ENCODE measurements around the gene ANKS1A. TPM values are rescaled to one million over a fixed set of nuclear protein-coding genes. Genes with fewer than 3 reads are reported as not detected.

Gene ANKS1A
- total and polyA plus RNA-seq, 2 experiments from 2014 or later, result 12.1 to 31.9 TPM

DNA sequence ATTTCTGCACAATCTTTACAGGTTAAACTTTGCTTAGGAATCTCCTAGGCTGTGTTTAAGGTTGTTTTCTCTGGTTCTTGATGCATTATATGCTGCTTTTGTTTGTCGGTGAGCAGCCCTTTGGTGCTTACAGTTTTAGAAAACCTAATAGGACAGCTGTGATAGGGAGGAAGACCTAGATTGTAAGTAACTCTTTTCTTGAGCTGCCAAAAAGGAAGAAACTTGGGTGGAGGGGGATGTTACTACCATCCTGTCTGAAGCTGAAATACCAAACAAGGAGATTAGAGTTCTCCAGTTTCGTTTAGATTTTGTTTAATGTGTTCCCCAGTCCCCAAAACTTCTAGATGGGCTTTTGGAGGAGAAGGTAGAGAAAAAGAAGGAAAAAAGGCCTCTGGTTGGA is 72.0 kb downstream of the ANKS1A start (continued):
- TF ChIP-seq, protein P1, sequence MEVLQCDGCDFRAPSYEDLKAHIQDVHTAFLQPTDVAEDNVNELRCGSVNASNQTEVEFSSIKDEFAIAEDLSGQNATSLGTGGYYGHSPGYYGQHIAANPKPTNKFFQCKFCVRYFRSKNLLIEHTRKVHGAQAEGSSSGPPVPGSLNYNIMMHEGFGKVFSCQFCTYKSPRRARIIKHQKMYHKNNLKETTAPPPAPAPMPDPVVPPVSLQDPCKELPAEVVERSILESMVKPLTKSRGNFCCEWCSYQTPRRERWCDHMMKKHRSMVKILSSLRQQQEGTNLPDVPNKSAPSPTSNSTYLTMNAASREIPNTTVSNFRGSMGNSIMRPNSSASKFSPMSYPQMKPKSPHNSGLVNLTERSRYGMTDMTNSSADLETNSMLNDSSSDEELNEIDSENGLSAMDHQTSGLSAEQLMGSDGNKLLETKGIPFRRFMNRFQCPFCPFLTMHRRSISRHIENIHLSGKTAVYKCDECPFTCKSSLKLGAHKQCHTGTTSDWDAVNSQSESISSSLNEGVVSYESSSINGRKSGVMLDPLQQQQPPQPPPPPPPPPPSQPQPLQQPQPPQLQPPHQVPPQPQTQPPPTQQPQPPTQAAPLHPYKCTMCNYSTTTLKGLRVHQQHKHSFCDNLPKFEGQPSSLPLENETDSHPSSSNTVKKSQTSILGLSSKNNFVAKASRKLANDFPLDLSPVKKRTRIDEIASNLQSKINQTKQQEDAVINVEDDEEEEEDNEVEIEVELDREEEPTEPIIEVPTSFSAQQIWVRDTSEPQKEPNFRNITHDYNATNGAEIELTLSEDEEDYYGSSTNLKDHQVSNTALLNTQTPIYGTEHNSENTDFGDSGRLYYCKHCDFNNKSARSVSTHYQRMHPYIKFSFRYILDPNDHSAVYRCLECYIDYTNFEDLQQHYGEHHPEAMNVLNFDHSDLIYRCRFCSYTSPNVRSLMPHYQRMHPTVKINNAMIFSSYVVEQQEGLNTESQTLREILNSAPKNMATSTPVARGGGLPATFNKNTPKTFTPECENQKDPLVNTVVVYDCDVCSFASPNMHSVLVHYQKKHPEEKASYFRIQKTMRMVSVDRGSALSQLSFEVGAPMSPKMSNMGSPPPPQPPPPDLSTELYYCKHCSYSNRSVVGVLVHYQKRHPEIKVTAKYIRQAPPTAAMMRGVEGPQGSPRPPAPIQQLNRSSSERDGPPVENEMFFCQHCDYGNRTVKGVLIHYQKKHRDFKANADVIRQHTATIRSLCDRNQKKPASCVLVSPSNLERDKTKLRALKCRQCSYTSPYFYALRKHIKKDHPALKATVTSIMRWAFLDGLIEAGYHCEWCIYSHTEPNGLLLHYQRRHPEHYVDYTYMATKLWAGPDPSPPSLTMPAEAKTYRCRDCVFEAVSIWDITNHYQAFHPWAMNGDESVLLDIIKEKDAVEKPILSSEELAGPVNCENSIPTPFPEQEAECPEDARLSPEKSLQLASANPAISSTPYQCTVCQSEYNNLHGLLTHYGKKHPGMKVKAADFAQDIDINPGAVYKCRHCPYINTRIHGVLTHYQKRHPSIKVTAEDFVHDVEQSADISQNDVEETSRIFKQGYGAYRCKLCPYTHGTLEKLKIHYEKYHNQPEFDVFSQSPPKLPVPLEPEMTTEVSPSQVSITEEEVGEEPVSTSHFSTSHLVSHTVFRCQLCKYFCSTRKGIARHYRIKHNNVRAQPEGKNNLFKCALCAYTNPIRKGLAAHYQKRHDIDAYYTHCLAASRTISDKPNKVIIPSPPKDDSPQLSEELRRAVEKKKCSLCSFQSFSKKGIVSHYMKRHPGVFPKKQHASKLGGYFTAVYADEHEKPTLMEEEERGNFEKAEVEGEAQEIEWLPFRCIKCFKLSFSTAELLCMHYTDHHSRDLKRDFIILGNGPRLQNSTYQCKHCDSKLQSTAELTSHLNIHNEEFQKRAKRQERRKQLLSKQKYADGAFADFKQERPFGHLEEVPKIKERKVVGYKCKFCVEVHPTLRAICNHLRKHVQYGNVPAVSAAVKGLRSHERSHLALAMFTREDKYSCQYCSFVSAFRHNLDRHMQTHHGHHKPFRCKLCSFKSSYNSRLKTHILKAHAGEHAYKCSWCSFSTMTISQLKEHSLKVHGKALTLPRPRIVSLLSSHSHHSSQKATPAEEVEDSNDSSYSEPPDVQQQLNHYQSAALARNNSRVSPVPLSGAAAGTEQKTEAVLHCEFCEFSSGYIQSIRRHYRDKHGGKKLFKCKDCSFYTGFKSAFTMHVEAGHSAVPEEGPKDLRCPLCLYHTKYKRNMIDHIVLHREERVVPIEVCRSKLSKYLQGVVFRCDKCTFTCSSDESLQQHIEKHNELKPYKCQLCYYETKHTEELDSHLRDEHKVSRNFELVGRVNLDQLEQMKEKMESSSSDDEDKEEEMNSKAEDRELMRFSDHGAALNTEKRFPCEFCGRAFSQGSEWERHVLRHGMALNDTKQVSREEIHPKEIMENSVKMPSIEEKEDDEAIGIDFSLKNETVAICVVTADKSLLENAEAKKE (CRISPR knock-in tag; IDR thresholded peaks at IDR 0.05), result no peak

DNA sequence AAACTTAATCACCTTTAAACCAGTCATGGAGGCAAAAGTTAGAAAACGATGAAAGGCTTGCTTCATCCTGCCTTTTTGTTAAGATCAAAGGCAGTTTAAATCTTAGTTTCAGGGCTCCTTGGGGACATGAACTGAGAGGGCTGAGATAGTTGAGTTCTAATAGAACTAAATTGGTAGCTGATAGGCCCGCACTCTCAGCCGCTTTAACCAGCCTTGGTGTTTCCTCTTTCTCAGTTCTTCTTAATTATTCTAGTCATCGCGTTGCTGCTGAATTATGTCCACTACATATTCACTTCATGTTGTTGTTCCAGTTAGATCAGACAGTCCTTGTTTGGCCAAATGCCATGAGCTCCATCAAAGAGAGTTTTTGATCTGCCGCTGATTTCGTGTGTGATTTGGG is 72.5 kb downstream of the ANKS1A start:
- no peaks in the 10 kb centered on the region for H3K36me3 Mint-ChIP-seq (ENCODE audit: low read depth)
- ATAC-seq, result no peak
- H3K27ac ChIP-seq (ENCODE audit: low read depth), result no peak overlapping the region
- H3K36me3 ChIP-seq (ENCODE audit: insufficient read depth), result no peaks in the 10 kb centered on the region
- no peak overlapping the region for H3K4me3 Mint-ChIP-seq
- H3K4me3 ChIP-seq, result no peak overlapping the region
- H3K27ac Mint-ChIP-seq, result no peak overlapping the region
- no peaks in the 10 kb centered on the region for H3K4me1 ChIP-seq (ENCODE audit: insufficient read depth)
- no peaks in the 10 kb centered on the region for H3K27me3 Mint-ChIP-seq (ENCODE audit: insufficient read depth, low read depth, poor library complexity)
- no peaks in the 10 kb centered on the region for H3K4me1 Mint-ChIP-seq
- H3K9me3 Mint-ChIP-seq, result no peaks in the 10 kb centered on the region
- H3K27me3 ChIP-seq (ENCODE audit: insufficient read depth), result no peaks in the 10 kb centered on the region
- H2AFZ ChIP-seq, result no peak overlapping the region
- no peak for DNase-seq (ENCODE audit: low spot score)
- no peaks in the 10 kb centered on the region for H3F3A ChIP-seq (replicated peaks; ENCODE audit: low read depth)
- H3K4me2 ChIP-seq, result no peak overlapping the region
- no peaks in the 10 kb centered on the region for H3K9me2 ChIP-seq (ENCODE audit: insufficient read depth)
- peaks cover 23% of the 10 kb centered on the region for H3K79me2 ChIP-seq (replicated peaks; ENCODE audit: insufficient read depth)
- peaks cover 16% of the 10 kb centered on the region for H4K20me1 ChIP-seq (replicated peaks; ENCODE audit: insufficient read depth)
- TF ChIP-seq EZH2phosphoT487 (IDR thresholded peaks at IDR 0.05; ENCODE audit: unreplicated experiment), result no peak
- no peak for TF ChIP-seq ZNF331 (CRISPR knock-in tag; IDR thresholded peaks at IDR 0.05; ENCODE audit: low read depth)
- no peak for TF ChIP-seq ZNF114 (CRISPR knock-in tag; IDR thresholded peaks at IDR 0.05)
- no peak for TF ChIP-seq POLR2AphosphoS5 (IDR thresholded peaks at IDR 0.05; ENCODE audit: low read depth)
- TF ChIP-seq STAT1 (IDR thresholded peaks at IDR 0.05; ENCODE audit: unreplicated experiment), result no peak
- TF ChIP-seq CREB1 (CRISPR knock-in tag; IDR thresholded peaks at IDR 0.05; ENCODE audit: low read depth), result no peak
- TF ChIP-seq, protein P1 (CRISPR knock-in tag; IDR thresholded peaks at IDR 0.05), result no peak
- no peak for TF ChIP-seq JUNB (IDR thresholded peaks at IDR 0.05; ENCODE audit: unreplicated experiment)
- no peak for TF ChIP-seq NANOG (IDR thresholded peaks at IDR 0.05; ENCODE audit: borderline replicate concordance)
- TF ChIP-seq, protein P2, sequence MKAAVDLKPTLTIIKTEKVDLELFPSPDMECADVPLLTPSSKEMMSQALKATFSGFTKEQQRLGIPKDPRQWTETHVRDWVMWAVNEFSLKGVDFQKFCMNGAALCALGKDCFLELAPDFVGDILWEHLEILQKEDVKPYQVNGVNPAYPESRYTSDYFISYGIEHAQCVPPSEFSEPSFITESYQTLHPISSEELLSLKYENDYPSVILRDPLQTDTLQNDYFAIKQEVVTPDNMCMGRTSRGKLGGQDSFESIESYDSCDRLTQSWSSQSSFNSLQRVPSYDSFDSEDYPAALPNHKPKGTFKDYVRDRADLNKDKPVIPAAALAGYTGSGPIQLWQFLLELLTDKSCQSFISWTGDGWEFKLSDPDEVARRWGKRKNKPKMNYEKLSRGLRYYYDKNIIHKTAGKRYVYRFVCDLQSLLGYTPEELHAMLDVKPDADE (IDR thresholded peaks at IDR 0.05), result no peak

Measured in GM23338 (cell line).